Fibroblast of peridontal ligament (primary cell): ENCODE data around the gene ACOX1.
A peak's percentile ranks its signal among the peaks of the same experiment; 100 is the strongest.

Experiments
- DNase-seq: peaks from one replicate; pipeline ENCODE4 v3.0.0-alpha.2; 2010; ENCODE audit errors: extremely low read depth

The ACOX1 gene

DNA sequence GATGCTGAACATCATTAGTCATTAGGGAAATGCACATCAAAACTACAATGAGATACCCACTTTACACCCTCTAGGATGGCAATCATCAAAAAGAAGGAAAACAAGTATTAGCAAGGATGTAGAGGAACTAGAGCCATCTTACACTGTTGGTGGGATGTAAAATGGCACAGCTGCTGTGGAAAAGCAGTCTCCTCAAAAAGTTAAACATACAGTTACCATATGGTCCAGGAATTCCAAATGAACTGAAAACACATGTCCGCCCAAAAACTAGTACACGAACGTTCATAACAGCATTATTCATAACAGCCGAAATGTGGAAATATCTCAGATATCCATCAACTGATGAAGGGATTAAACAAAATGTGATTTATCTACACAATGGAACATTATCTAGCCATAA, 45.2 kb downstream of the ACOX1 start:
- DNase-seq = no peak

DNA sequence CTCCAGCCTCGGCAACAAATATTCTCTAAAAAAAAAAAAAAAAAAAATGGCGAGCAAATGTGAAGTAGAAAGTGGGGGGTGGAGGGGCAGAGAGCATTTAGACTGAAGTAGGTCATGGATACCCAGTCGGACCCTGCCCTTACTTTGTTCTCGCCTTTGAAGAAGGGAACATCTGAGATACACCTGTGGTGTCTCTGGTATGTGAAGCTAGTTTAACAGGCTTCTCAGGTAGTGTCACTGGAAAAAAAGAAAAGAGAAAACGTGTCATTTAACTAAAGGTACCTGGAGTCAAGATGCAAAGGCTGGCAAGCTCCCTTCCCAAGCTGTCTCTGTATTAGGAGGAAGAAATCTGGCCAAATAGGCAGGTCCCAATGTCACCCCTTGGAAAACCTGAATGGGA, 46.1 kb downstream of the ACOX1 start:
- DNase-seq = no peak

DNA sequence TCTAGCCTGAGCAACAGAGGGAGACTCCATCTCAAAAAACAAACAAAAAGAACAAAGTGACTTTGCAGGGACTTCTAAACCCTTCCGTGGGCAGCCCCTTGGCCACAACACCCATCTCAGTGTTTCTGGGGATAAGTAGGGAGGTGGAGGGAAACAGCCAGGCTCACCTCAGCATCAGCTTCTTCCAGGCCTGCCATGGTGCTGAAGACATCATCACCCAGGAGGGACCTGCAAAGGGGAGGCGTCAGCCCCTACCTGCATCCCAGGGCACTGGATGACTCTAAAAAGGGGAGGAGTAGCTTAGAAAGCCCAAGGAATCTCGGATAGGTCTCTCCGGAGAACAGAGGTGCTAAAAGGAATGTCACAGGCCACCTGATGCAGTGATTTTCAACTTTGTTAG, 47.9 kb downstream of the ACOX1 start:
- no peak for DNase-seq

DNA sequence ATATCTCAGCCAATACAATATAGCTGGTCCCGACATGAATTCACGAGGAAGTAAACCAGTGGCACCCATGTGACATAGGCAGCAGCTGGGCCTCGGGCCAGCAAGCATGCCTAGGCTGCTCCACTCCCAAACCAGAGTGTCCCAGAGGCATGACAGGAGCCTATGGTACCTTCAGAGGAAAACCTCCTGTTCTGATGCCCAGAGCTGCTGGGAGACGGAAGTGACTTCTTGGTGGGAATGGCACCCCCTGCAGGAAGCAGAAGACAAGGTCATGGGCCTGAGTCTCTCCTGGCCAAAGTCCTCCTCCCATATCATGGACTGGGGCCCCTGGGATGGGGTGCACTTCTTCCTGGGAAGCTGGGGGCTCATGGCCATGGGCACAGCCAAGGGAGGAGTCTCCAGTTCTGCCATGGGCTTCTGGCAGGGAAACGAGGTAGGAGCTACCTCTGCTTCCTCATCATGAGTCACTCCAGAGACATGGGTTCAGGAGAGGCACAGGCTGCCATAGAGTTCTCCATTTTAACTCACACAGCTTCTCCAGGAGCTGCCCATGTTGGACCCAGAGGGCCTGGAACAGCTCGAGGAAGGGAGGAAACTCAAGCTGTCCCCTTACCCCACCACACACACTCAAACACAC, 51.6 kb downstream of the ACOX1 start:
- peak; percentile 9 for DNase-seq

DNA sequence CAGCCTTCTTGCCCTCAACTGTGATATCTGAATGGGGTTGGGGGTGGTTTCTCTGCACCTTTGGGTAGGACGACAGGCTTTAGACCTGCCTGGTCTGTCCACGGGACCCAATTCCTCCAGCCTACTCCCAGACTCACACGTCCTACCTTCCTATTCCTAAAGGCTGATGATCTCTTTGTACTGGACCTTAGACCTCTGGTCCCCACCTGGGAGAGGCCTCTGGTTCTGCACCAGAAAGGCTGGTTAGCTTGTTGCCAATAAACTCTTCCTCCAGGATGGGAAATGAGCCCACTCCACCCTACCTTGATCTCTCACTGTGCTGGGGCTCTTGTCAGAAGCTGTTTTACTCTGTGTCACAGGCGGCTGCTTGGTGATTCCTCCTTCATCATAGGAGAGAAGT, 52.5 kb downstream of the ACOX1 start:
- DNase-seq = no peak

DNA sequence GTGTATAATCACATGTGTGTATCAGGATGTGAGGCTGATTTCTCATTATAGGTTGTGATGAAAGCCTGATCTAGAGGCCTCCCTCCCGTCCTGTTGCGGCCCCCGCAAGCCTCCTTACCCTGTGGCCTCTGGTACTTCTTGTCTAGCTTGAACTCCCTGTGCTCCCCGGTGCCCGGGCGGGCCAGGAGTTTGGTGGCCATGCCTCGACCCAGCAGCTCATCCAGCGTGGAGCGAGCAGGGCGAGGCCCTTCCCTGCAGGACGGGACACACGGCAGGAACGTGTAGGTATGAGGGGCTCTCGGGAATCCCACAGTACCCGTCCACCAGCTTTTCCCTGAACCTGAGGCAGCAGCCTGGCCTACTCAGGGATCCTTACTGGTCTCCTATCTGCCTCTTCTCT, 53.1 kb downstream of the ACOX1 start:
- no peak for DNase-seq

DNA sequence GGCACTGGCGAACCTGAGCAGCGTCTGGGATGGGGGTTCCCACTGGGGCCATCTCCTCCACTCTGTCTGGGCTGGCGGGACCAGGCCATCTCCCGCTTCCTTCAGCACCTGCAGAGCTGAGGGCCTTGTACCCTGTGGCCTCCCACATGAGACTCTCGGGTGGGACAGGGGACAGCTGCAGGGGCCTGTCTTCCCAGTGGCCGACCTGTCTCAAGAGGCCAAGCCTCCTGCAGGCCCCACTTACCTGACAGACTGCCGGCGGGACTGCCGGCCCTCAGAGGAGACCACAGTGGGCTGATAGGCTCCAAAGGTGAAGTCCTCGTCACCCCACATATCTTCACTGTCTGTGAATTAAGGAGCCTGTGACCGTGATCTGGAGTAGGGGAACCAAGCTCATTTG, 53.9 kb downstream of the ACOX1 start:
- DNase-seq = no peak

DNA sequence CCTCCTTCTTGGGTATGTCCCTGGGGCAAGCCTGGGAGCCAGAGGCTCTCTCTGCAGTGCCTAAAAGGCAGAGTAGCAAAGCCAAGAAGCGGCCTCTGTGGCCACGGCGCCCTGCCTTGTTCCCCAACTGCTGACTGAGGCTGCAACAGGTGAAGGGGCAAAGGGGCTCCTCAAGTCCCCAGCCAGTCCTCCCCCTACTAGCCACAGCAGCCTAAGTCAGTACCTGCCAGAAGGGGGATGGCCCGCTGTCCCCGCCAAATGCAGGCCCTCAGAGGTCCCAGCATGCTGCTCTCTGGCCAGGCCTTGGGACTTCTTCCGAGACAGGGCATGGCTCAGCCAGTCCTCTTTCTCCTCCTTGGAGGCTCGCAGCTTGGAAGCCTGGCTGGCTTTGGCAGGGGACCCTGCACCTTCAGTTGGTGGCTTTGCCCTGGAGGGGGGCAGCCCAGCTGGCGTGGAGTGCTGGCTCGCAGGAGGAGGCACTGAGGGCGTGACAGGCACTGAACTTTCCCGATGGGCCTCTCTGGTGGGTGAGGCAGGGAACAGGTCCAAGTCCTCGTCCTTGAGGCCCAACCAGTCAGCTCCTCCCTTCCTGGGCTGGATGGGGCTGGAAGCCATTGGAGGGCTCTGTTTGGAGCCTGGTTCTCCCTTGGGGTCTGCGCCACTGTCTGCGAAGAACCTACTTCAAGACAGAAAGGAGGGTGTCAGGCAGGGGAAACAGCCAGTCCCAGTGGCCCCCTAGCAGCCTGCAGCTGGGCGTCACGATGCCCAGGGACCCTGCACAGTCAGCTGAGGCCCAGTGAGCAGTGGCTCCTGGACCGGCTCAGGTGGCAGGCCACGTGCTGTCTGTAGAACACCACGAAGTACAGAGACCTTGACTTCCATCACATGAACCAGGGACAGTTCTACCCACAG, 55.7 kb downstream of the ACOX1 start:
- DNase-seq = no peak

DNA sequence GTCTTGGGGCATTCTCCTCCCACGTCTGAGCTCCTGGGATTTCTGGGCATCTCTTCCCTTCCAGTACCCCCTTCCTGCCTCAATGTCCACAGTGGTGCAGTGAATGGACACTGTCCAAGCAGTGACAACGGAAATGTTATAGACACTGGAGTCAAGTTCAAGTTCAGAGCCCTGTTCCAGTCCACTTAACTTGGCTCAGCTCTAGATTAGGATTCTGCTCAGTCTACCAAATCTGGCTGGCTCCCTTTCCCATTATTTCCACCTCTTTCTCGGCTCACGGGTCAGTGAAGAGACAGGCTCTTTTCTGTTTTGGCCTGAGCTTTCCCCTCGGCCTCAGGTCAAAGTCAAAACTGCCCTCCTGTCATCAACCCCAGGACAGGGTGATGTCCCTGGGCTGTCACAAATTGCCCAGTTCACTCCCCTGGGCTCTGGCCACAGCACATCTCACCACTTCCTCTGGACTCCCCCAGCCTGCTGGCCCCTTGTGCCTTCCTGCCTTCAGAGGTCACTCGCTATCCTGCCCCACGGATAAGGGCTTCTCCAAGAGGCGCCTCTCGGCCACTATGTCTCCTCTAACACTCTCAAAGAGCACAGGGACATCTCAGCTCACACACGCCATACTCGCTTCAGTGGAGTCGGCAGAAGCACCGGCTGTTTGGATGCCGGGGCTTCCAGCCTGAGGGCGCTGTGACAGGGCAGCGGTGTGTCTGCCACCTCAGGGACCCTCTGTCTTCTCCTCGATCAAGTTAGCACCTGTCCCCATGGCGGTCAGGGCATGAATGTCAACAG, 56.6 kb downstream of the ACOX1 start:
- DNase-seq = no peak

DNA sequence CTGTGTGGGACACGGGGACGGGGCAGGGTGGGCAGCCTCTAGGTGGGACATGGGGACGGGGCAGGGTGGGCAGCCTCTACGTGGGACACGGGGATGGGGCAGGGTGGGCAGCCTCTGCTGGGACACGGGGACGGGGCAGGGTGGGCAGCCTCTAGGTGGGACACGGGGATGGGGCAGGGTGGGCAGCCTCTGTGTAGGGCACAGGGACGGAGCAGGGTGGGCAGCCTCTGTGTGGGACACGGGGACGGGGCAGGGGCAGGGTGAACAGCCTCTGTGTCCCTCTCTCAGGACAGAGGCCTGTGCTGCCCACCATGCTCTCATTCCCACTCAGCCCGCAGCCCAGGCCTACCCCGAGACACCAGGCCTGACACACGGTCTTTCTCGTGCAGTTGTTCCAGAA, 57.4 kb downstream of the ACOX1 start:
- no peak for DNase-seq

DNA sequence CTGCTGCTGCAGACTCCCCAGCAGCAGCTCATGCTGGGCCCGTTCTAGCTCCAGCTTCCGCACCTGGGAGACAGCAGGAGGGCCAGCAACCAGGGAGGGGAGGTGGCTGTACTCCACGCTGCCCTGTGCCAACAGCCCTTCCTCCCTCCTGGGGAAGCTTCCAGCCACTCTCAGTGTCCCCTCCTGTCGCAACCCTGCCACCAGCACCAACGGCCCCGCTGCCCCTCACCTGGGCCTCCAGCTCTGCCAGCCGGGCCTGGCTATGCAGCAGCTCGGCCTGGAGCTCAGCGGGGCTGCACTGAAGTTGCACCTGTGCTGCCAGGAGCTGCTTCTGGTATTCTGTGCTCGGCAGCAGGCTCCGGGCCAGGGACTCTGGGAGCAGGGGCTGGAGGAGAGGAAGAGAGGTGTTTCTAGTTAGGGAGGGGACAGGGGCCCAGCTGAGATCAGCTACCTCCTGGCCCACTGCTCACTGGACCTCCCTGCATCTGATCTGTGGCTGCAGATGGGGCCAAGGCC, 58.9 kb downstream of the ACOX1 start:
- DNase-seq = no peak

DNA sequence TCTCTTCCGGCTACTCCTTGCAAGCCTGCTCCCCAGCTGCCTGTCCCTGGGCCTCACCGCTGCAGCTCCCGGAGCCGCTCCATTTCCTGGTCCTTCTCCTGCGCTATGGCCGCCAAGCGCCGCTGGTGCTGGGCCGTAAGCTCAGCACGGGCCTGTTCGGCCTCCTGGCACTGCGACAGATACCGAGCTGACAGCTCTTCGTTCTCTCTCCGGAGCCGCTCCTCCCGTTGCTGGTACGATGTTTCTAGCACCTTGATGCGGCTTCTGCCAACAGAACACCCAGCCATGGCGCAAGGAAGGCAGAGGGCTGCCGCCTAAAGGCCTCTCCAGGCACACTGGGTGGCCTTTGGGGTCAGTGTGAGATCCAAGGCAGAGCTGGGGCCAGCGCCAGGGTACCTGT, 59.4 kb downstream of the ACOX1 start:
- DNase-seq = no peak

DNA sequence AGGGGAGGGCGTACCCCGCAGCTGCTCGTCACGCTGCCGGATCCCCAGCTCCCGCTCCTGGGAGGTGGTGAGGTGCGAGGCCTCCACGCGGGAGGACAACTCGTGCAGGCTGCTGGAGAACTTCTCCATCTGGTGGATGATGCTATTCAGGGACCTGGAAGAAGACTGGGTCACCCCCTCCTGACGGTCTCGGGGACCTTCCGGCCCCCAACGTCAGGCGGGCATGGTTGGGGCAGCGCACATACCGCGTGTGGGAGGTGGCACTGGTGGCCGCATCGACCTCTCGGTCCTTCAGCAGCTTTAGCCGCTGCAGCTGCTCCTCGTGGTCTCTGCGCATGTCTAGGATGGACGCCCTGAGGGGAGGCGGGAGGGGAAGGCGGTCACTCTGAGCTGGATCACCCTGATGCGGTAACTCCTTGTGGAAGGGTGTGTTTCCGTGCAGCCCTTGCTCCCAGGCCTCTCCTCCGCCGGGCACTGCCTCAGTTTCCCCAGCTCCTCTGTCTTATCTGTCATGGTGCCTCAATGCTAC, 61.0 kb downstream of the ACOX1 start:
- no peak for DNase-seq

DNA sequence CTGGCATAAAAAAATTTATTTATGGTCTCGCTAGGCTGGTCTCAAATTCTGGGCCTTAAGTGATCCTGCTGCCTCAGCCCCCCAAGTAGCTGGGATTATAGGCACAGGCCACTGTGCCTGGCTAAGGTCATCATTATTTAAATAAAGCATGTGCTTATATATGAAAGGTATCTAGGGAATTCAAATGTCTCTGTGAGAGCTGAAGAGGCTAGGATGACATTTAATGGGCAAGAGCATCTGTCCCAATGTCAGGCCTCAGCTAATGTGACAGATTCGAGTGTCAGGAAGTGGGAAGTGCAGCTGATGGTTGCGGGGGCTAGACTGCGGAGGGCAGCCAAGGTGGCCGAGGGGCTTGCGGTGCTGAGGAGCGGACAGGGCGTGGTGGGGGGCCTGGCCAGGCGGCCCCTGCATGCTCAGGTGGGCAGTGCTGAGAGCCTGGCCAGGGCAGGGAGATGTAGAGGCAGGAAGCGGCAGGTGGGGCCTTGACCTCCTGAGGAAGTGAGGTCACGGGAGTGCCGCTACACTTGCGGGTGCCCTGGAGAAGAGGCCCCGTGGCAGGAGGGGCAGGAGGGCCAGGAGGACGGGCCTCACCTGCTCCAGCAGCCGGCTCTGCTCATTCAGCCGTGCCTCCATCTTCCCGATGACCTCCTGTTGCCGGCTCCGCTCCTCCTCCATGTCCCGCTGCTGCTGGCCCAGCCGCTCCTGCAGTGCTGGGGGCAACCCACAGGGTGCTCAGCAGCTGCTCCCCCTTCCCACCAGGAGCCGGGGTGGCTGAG, 61.6 kb downstream of the ACOX1 start:
- DNase-seq = no peak

DNA sequence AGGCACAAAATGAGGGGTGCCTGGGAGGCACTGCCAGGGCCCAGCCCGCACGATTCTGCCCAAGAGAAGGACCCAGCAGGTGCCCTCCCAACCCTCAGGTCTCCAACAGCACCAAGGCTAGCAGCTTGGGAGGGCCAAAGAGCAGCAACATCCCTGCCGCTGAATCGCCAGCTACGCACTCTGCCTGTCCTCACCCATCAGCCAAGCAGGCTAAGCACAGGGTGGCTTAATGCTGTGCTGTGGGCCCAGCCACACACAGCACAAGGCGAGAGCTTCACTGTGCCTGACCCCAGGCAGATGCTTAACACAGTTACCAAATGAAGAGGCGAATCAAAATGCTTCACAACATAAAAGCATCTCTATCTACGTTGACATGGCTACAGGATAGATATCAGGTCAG, 63.7 kb downstream of the ACOX1 start:
- no peak for DNase-seq

DNA sequence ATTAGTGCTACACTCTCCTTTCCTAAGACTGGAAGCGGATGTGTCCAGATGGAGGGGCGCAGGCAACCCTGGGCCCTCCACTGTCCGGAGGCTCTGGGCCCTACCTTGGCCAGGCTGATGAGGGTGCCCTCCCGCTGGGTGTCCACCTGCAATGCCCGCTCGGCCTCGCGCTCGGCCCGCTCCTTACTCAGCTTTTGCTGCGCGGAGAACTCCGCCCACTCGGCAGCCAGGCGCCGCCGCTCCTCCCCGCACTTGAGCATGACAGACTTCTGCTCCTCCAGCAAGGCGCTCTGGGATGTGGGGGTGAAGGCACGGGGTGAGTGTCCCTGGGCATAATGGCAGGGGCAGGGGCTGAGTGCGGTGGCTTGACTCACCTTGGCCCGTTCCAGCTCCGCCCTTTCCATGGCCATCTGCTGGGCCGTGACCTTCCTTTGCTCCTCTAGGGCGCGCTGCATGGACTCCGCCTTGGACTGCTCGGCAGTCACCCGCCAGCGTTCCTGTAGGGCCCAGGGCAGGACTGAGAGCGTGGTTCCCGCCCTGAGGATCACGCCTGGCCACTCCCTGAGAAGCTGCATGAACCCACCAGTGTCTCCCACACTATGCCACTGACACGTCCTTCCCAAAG, 64.2 kb downstream of the ACOX1 start:
- no peak for DNase-seq

DNA sequence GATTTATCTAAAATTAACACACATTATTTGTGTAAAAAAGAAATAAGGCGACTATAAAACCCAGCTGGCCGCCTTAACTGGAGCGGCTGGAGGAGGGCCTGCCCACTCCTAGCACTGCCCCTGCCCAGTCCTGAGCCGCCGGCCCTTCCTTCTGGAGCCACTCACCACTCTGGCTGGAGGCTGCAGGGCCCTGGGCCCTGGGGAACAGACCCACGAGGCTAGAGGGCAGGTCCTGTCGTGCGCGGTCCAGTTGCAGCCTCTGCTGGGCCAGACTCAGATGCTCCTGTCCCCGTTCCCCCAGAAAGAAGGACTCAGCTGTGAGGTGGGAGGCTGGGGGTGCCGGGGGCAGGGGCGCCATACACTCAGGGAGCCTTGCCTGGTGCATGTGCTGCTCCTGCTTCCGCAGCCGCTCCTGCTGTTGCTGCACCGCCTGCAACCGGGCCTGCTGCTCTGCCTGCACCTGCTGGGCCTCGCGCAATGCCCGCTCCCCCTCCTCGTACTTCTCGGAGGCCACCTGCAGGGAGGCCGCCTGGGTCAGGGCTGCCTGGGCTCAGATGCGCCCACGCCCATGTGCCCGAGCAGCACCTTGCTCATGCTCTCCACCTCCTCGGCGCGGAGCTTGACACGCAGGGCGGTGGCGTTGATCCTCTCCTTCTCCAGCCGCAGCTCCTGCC, 65.3 kb downstream of the ACOX1 start:
- no peak for DNase-seq

DNA sequence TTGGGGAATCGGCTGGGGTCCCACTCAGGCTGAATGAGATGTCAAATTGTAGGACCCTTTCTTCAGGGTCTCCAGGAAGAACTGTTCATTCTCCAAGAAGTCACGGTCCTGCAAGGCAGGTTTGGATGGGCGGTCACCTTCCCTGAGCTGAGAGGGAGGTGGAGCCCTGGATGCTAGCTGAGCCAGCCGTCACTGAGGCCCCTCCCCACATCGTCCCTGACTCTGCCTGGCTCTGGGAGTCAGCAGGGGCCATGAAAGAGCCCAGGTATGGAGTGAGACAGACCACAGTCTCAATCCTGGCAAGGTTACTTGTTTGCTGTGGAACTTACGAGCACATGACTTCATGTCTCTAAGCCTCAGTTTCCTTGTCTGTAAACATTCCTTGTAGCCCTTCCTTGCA, 68.3 kb downstream of the ACOX1 start:
- DNase-seq = no peak

DNA sequence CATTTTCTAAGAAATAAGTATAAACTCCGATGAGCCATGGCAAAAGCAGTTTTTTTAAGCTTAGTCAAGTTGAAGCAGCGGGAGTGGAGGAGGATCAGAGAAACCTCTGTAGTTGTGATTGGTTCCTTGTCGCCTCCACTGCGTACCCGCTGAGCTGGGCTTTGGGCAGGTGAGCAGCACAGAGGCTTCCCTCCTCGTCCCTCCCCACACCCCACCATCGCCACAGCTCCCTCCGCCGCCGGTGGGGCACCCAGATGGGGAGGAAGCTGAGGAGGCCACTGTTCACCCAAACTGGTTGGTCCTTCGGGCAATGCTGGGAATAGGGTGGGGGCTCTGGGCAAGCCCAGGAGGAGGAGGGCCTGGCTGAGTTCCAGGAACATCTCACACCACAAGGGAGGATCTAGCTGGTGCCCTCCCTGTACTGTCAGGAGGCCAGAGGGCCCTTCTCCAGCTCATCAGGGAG, 69.1 kb downstream of the ACOX1 start:
- DNase-seq = peak; percentile 45
